PC-3 (cell line): ENCODE results near the gene UGCG. TPM values are rescaled to one million over a fixed set of nuclear protein-coding genes. Genes with fewer than 3 reads are reported as not detected.

Experiments
- ATAC-seq: fragments of 200-7000 bp; cut with Tn5 transposase; 2 replicates; pipeline ENCODE4 v1.9.1; 2020; ENCODE audit warnings: mild to moderate bottlenecking, moderate library complexity
- BruUV-seq: library from RNA; stranded (reverse); fragments of 400-500 nt; replicated peaks from 2 replicates; lab custom pipeline; 2021; lab: Mats Ljungman, UMichigan
- CTCF ChIA-PET: fragments of 300-600 bp; sonication (Branson Sonifier 250); formaldehyde crosslinking; loops from one replicate; lab custom pipeline; 2022; ENCODE audit warnings: antibody characterized with exemption; lab: Charles Lee
- POLR2A ChIA-PET: fragments of 300-600 bp; sonication (Branson Sonifier 250); formaldehyde crosslinking; loops from one replicate; lab custom pipeline; 2022; ENCODE audit warnings: antibody characterized with exemption; ENCODE audit not compliant: unreplicated experiment; lab: Charles Lee
- DNase-seq: peaks from one replicate; pipeline ENCODE4 v3.0.0-alpha.2; 2015
- H2AFZ ChIP-seq: fragments of 300-600 bp; sonication (generic); 2 replicates; pipeline ENCODE4 v1.6.0; 2016; ENCODE audit warnings: antibody characterized with exemption, low read length
- H3F3A ChIP-seq: fragments of 300-600 bp; sonication (generic); one replicate; pipeline ENCODE4 v1.6.0; 2017; ENCODE audit warnings: antibody characterized with exemption, low read length, control low read depth, mild to moderate bottlenecking; ENCODE audit not compliant: unreplicated experiment
- H3K27ac ChIP-seq: fragments of 300-600 bp; sonication (generic); 2 replicates; pipeline ENCODE4 v1.5.1; 2016; ENCODE audit warnings: mild to moderate bottlenecking, low read length
- H3K27me3 ChIP-seq: fragments of 300-600 bp; sonication (generic); 2 replicates; pipeline ENCODE4 v1.6.1; 2016; ENCODE audit warnings: low read length, mixed read lengths
- H3K36me3 ChIP-seq: fragments of 300-600 bp; sonication (generic); 2 replicates; pipeline ENCODE4 v1.6.1; 2016; ENCODE audit warnings: low read depth, mixed run types, low read length, mixed read lengths
- H3K4me1 ChIP-seq: fragments of 300-600 bp; sonication (generic); 2 replicates; pipeline ENCODE4 v1.5.1; 2016; ENCODE audit warnings: low read length; ENCODE audit not compliant: insufficient read depth
- H3K4me2 ChIP-seq: fragments of 300-600 bp; sonication (generic); 2 replicates; pipeline ENCODE4 v1.6.0; 2016; ENCODE audit warnings: low read length
- H3K4me3 ChIP-seq: fragments of 300-600 bp; sonication (generic); 2 replicates; pipeline ENCODE4 v1.5.1; 2016; ENCODE audit warnings: mild to moderate bottlenecking, low read length, mixed read lengths
- H3K79me2 ChIP-seq: fragments of 300-600 bp; sonication (generic); 2 replicates; pipeline ENCODE4 v1.6.1; 2017; ENCODE audit warnings: low read length, mixed read lengths
- H3K9ac ChIP-seq: fragments of 300-600 bp; sonication (generic); 2 replicates; pipeline ENCODE4 v1.6.0; 2016; ENCODE audit warnings: mild to moderate bottlenecking, low read length
- H3K9me2 ChIP-seq: fragments of 300-600 bp; sonication (generic); replicated peaks from 2 replicates; pipeline ENCODE4 v1.6.1; 2016; ENCODE audit warnings: mixed run types, low read length, mixed read lengths
- H3K9me3 ChIP-seq: fragments of 300-600 bp; sonication (generic); 2 replicates; pipeline ENCODE4 v1.6.1; 2016; ENCODE audit warnings: low read length, mixed read lengths
- H4K20me1 ChIP-seq: fragments of 300-600 bp; sonication (generic); 2 replicates; pipeline ENCODE4 v1.6.1; 2016; ENCODE audit warnings: low read length, mixed read lengths
- EZH2 ChIP-seq: fragments of 300-600 bp; sonication (generic); IDR thresholded peaks from one replicate; pipeline ENCODE4 v1.6.1; 2017; ENCODE audit warnings: antibody characterized with exemption, mild to moderate bottlenecking, low read length; ENCODE audit not compliant: unreplicated experiment
- EZH2phosphoT487 ChIP-seq: fragments of 300-600 bp; sonication (generic); IDR thresholded peaks from 2 replicates; pipeline ENCODE4 v1.6.1; 2018; ENCODE audit warnings: mild to moderate bottlenecking, antibody characterized with exemption, low read length, borderline replicate concordance
- intact Hi-C: fragments of 100-400 bp; cut with micrococcal nuclease; formaldehyde crosslinking; loops from 2 replicates; pipeline ENCODE4 v1.9.0; 2023
- total RNA-seq: library from RNA; depleted of rRNA; stranded (reverse); fragments of >200 nt; gene quantifications from 2 replicates; pipeline ENCODE4 v1.2.3, GENCODE V29; 2014
- TF ChIP-seq, protein P1 (sequence below): fragments of 300-600 bp; sonication (generic); conservative IDR thresholded peaks from 2 replicates; pipeline ENCODE4 v1.5.1; 2017; ENCODE audit warnings: antibody characterized with exemption, low read depth, mild to moderate bottlenecking, low read length

UGCG gene
- total RNA-seq, 1 experiment from 2014 or later, result 29.4 TPM

DNA sequence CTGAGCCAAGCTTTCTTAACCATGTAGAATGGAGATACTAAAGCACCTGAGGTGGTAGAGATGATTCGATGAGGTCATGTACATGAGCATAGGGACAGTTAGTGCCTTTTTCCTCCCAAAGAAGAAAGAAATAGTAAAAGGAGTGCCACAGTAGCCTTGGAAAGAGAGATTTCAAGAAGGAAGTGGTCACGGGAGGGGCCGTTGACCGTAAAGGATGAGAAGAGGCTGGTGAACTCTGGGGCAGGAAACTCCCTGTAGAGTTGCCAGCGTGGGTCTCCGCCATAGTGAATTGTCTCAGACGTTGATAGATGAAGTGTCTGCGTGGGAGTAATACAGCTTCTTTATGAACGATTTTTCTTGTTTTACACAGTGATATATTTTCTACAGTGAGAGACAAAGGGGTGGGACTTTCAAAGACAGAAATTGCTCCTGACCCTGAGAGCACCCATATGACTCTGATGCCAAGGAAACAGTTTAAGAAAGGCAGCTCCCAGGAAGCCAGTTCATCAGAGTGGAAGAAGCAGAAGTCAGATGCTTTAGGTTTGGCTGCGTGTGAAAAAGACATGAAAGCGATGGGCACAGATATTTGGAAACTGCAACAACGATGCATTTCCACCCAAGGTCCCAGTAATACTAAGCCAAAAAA lies 41.3 kb downstream of the UGCG start:
- intact Hi-C loops, result no loop called here
- TF ChIP-seq EZH2, result no peak
- TF ChIP-seq, protein P1, sequence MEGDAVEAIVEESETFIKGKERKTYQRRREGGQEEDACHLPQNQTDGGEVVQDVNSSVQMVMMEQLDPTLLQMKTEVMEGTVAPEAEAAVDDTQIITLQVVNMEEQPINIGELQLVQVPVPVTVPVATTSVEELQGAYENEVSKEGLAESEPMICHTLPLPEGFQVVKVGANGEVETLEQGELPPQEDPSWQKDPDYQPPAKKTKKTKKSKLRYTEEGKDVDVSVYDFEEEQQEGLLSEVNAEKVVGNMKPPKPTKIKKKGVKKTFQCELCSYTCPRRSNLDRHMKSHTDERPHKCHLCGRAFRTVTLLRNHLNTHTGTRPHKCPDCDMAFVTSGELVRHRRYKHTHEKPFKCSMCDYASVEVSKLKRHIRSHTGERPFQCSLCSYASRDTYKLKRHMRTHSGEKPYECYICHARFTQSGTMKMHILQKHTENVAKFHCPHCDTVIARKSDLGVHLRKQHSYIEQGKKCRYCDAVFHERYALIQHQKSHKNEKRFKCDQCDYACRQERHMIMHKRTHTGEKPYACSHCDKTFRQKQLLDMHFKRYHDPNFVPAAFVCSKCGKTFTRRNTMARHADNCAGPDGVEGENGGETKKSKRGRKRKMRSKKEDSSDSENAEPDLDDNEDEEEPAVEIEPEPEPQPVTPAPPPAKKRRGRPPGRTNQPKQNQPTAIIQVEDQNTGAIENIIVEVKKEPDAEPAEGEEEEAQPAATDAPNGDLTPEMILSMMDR, result no peak
- ATAC-seq (no peak), DNase-seq (no peak)
- BruUV-seq, result no TSS peak
- H3K27me3 ChIP-seq, result no peaks in the 10 kb centered on the region
- POLR2A ChIA-PET, result no interaction called here
- no peak overlapping the region for H2AFZ ChIP-seq
- no peak overlapping the region for H3K4me2 ChIP-seq
- no peak overlapping the region for H3K9ac ChIP-seq
- no peaks in the 10 kb centered on the region for H4K20me1 ChIP-seq
- peaks cover 22% of the 10 kb centered on the region for H3K36me3 ChIP-seq
- H3K4me1 ChIP-seq, result peaks cover 4% of the 10 kb centered on the region; the same call in 1 of the 2 replicates
- H3K27ac ChIP-seq, result no peak overlapping the region
- CTCF ChIA-PET, result no interaction called here
- no peaks in the 10 kb centered on the region for H3F3A ChIP-seq
- H3K9me3 ChIP-seq, result no peaks in the 10 kb centered on the region
- no peak overlapping the region for H3K4me3 ChIP-seq
- H3K79me2 ChIP-seq, result no peaks in the 10 kb centered on the region
- H3K9me2 ChIP-seq, result no peaks in the 10 kb centered on the region

DNA sequence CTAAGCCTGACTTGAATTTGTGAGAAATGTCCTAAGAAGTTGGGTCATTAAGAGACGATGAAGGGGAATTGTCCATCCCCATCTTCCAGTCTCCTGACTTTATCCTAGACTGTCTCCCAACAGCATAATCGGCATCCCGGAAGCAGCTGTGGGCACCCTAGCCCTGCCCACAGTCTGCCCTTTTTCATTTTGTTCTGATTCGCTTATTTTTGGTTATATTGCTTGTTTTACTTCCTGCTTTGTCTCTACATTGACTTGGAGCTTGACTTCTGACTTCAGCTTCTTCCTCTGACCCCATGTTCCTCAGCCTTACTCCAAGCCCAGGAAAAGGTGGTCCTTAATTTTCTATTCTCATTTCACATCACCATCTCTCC lies 41.8 kb downstream of the UGCG start:
- H3K36me3 ChIP-seq, result peaks cover 22% of the 10 kb centered on the region
- no TSS peak for BruUV-seq
- POLR2A ChIA-PET, result no interaction called here
- no peaks in the 10 kb centered on the region for H3K79me2 ChIP-seq
- DNase-seq (no peak), ATAC-seq (no peak)
- H3K9ac ChIP-seq, result no peak overlapping the region
- CTCF ChIA-PET, result no interaction called here
- no peak overlapping the region for H3K27ac ChIP-seq
- H3K4me3 ChIP-seq, result no peak overlapping the region
- H3K9me2 ChIP-seq, result no peaks in the 10 kb centered on the region
- no peak overlapping the region for H2AFZ ChIP-seq
- no peaks in the 10 kb centered on the region for H3K9me3 ChIP-seq
- intact Hi-C loops, result no loop called here
- TF ChIP-seq, protein P1, result no peak
- TF ChIP-seq EZH2phosphoT487 (no peak), EZH2 (no peak)
- no peaks in the 10 kb centered on the region for H4K20me1 ChIP-seq
- no peaks in the 10 kb centered on the region for H3F3A ChIP-seq
- H3K4me2 ChIP-seq, result no peak overlapping the region
- H3K27me3 ChIP-seq, result no peaks in the 10 kb centered on the region
- H3K4me1 ChIP-seq, result peaks cover 4% of the 10 kb centered on the region; the same call in 1 of the 2 replicates

DNA sequence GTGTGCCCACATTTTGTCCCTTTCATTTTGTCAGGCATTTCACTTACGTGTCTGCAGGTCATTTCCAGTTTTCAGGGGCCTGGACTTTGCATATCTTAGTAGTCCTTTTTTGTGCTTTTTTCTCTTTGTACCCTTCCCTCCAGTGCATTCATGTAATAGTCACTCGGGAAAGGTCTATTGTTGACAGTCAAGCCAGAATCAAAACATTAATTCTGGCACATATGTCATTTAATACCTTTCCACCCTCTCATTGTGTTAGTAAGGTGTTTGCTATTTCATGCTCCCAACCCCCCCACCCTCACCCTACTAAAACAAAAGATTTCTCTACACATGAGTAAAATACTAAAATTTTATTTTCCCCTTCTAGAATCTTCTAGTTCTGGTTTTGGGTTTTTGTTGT lies 42.7 kb downstream of the UGCG start:
- Histone ChIP-seq H2AFZ (no peak overlapping the region), H3K9me3 (no peaks in the 10 kb centered on the region), H3K27me3 (no peaks in the 10 kb centered on the region), H3F3A (no peaks in the 10 kb centered on the region), H3K9me2 (no peaks in the 10 kb centered on the region), H3K9ac (no peak overlapping the region), H3K4me3 (no peak overlapping the region), H4K20me1 (no peaks in the 10 kb centered on the region), H3K4me1 (peaks cover 5% of the 10 kb centered on the region; the same call in 1 of the 2 replicates), H3K79me2 (no peaks in the 10 kb centered on the region), H3K27ac (no peak overlapping the region), H3K4me2 (no peak overlapping the region), H3K36me3 (peaks cover 18% of the 10 kb centered on the region)
- intact Hi-C loops, result no loop called here
- TF ChIP-seq EZH2, result no peak
- TF ChIP-seq, protein P1, result no peak
- no TSS peak for BruUV-seq
- peak; percentile 28 for DNase-seq
- CTCF ChIA-PET, result no interaction called here
- no peak for ATAC-seq
- POLR2A ChIA-PET, result no interaction called here
